ENCODE data around the gene CCDC12.

DNA sequence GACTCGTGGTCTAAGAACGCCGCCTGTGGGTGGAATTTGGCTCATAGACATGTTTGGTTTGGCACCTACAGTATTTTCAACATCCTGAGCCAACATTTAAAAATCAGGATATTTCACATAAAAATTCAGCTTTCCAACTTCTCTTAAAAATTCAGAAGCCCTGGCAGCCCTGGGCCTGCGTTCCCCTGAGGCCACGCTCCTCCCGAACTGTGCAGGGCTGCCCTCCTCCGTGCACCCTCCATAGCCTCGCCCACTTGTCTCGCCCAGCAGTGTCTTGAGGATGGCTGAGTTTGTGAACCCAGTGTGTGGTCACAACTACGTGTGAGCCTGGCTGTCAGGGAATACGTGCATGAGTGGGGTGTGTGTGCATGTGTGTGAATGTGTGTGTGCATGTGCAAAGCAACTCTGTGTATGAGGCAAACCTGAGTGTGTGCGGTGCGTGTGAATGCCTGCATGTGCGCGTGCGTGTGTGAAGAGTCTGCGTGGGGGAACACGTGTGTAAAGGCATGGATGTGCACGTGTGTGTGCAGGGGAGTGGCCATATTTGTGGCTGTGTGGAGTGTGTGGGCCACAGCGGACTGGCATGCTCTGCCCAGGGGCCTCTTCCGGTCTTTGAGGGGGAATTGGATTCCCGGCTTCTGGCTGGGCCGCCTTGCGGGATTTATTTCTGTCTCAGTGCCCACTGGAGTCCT, 68.1 kb downstream of the CCDC12 start:
- TF ChIP-seq, protein P1, sequence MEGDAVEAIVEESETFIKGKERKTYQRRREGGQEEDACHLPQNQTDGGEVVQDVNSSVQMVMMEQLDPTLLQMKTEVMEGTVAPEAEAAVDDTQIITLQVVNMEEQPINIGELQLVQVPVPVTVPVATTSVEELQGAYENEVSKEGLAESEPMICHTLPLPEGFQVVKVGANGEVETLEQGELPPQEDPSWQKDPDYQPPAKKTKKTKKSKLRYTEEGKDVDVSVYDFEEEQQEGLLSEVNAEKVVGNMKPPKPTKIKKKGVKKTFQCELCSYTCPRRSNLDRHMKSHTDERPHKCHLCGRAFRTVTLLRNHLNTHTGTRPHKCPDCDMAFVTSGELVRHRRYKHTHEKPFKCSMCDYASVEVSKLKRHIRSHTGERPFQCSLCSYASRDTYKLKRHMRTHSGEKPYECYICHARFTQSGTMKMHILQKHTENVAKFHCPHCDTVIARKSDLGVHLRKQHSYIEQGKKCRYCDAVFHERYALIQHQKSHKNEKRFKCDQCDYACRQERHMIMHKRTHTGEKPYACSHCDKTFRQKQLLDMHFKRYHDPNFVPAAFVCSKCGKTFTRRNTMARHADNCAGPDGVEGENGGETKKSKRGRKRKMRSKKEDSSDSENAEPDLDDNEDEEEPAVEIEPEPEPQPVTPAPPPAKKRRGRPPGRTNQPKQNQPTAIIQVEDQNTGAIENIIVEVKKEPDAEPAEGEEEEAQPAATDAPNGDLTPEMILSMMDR (IDR thresholded peaks at IDR 0.05; ENCODE audit: borderline replicate concordance, extremely low read depth, low read length, poor library complexity, severe bottlenecking), result no peak
- TF ChIP-seq EZH2 (IDR thresholded peaks at IDR 0.05; ENCODE audit: borderline replicate concordance, low read depth, low read length, severe bottlenecking), result no peak

All from DND-41 (cell line).